HS-5 (cell line): ENCODE measurements around the gene ARIH1.

ENCODE experiments used
- DNase-seq: peaks from one replicate; pipeline ENCODE4 v3.0.0-alpha.2; 2012; ENCODE audit warnings: low read depth

ARIH1 gene

GRCh38 chr15:72540606-72541237, 66.6 kb downstream of the ARIH1 start:
- no peak for DNase-seq

GRCh38 chr15:72541674-72542073, 67.5 kb downstream of the ARIH1 start:
- DNase-seq = no peak

- no peak for DNase-seq
Observed at GRCh38 chr15:72545156-72545555, 71.0 kb downstream of the ARIH1 start.

- no peak for DNase-seq
Observed at GRCh38 chr15:72554471-72555425, 80.6 kb downstream of the ARIH1 start.

- DNase-seq = no peak
Observed at GRCh38 chr15:72559781-72560180, 85.7 kb downstream of the ARIH1 start.

- DNase-seq = no peak
Observed at GRCh38 chr15:72560458-72560857, 86.3 kb downstream of the ARIH1 start.

GRCh38 chr15:72562386-72562785, 88.3 kb downstream of the ARIH1 start:
- DNase-seq = no peak

GRCh38 chr15:72562878-72563277, 88.7 kb downstream of the ARIH1 start:
- no peak for DNase-seq

- no peak for DNase-seq
Observed at GRCh38 chr15:72564091-72564490, 90.0 kb downstream of the ARIH1 start.

- DNase-seq = no peak
Observed at GRCh38 chr15:72566973-72567372, 92.8 kb downstream of the ARIH1 start.

- no peak for DNase-seq
Observed at GRCh38 chr15:72570059-72570458, 95.9 kb downstream of the ARIH1 start.

GRCh38 chr15:72579814-72580213, 105.7 kb downstream of the ARIH1 start:
- no peak for DNase-seq

GRCh38 chr15:72584006-72584405, 109.9 kb downstream of the ARIH1 start:
- no peak for DNase-seq

- DNase-seq = no peak
Observed at GRCh38 chr15:72585025-72585424, 110.9 kb downstream of the ARIH1 start.

- DNase-seq = no peak
Observed at GRCh38 chr15:72585476-72586058, 111.4 kb downstream of the ARIH1 start.

GRCh38 chr15:72588096-72588495, 114.0 kb downstream of the ARIH1 start:
- DNase-seq = no peak

- no peak for DNase-seq
Observed at GRCh38 chr15:72590427-72590826, 116.3 kb downstream of the ARIH1 start.

- no peak for DNase-seq
Observed at GRCh38 chr15:72591361-72591760, 117.2 kb downstream of the ARIH1 start.

- no peak for DNase-seq
Observed at GRCh38 chr15:72592097-72592496, 118.0 kb downstream of the ARIH1 start.

- no peak for DNase-seq
Observed at GRCh38 chr15:72592676-72593075, 118.5 kb downstream of the ARIH1 start.

GRCh38 chr15:72593838-72594237, 119.7 kb downstream of the ARIH1 start:
- DNase-seq = no peak

- peak; percentile 20 for DNase-seq
Observed at GRCh38 chr15:72599855-72600464, 125.8 kb downstream of the ARIH1 start.

GRCh38 chr15:72604794-72605193, 130.7 kb downstream of the ARIH1 start:
- DNase-seq = no peak
